ENCODE results near the gene PDE6C. TPM values are rescaled to one million over a fixed set of nuclear protein-coding genes. Genes with fewer than 3 reads are reported as not detected.
A peak's percentile ranks its signal among the peaks of the same experiment; 100 is the strongest.

The PDE6C gene
- total RNA-seq, 1 experiment from 2014 or later = not detected

DNA sequence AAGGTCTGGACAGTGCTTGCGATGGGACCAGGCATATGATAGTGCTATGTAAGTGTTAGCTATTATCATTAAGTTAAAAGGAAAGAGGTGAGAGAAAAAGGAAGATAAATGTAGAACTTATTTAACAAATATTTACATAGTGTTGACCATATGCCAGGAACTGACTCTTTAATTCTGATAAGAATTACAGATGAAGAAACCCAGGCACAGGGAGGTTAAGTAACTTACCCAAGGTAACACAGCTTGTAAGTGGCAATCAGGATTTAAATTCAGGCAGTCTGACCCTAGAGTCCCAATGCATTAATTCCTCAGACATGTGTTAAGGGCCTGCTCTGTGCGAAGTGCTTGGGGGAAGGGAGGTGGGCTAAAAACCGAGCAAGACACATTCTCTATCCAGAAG lies 34.8 kb upstream of the PDE6C start:
- BruUV-seq (replicated peaks) = no TSS peak
- Histone ChIP-seq H3K4me3 (ENCODE audit: low read depth in 2 of 2, low read length in 2 of 2) (no peak overlapping the region), H3K4me1 (ENCODE audit: control insufficient read depth, insufficient read depth, low read length) (peaks cover 25% of the 10 kb centered on the region), H3K36me3 (ENCODE audit: control insufficient read depth, insufficient read depth, low read length) (no peaks in the 10 kb centered on the region), H3K27ac (ENCODE audit: low read length) (peak overlapping the region; percentile 12; the same call in 1 of the 2 replicates), H3K9me3 (ENCODE audit: control insufficient read depth, insufficient read depth, low read depth, low read length) (peaks cover 6% of the 10 kb centered on the region; the same call in 1 of the 2 replicates), H3K27me3 (ENCODE audit: control insufficient read depth, insufficient read depth, low read length) (no peaks in the 10 kb centered on the region)
- intact Hi-C loops (cut with micrococcal nuclease; ENCODE audit: unreplicated experiment) = no loop called here
- in situ Hi-C loops (cut with HindIII; ENCODE audit: low pct_unique_long_range_greater_than_20kb, low sequenced_read_pairs) = no loop called here
- ATAC-seq (no peak), DNase-seq (ENCODE audit: low read depth, low spot score) (no peak)
- ChIA-PET POLR2A (interaction anchor here (0.6 kb wide), 1 partner anchor 1830 kb away, joined by 3 read pairs; no protein-coding TSS in a partner anchor), CTCF (interaction anchor here (0.7 kb wide), 1 partner anchor 388 kb away, joined by 3 read pairs; no protein-coding TSS in a partner anchor)
- TF ChIP-seq, protein P1, sequence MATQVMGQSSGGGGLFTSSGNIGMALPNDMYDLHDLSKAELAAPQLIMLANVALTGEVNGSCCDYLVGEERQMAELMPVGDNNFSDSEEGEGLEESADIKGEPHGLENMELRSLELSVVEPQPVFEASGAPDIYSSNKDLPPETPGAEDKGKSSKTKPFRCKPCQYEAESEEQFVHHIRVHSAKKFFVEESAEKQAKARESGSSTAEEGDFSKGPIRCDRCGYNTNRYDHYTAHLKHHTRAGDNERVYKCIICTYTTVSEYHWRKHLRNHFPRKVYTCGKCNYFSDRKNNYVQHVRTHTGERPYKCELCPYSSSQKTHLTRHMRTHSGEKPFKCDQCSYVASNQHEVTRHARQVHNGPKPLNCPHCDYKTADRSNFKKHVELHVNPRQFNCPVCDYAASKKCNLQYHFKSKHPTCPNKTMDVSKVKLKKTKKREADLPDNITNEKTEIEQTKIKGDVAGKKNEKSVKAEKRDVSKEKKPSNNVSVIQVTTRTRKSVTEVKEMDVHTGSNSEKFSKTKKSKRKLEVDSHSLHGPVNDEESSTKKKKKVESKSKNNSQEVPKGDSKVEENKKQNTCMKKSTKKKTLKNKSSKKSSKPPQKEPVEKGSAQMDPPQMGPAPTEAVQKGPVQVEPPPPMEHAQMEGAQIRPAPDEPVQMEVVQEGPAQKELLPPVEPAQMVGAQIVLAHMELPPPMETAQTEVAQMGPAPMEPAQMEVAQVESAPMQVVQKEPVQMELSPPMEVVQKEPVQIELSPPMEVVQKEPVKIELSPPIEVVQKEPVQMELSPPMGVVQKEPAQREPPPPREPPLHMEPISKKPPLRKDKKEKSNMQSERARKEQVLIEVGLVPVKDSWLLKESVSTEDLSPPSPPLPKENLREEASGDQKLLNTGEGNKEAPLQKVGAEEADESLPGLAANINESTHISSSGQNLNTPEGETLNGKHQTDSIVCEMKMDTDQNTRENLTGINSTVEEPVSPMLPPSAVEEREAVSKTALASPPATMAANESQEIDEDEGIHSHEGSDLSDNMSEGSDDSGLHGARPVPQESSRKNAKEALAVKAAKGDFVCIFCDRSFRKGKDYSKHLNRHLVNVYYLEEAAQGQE (IDR thresholded peaks at IDR 0.05; ENCODE audit: insufficient read depth in 1 of 2, low read depth in 2 of 2, low read length in 1 of 2) = no peak
- TF ChIP-seq SIN3A (IDR thresholded peaks at IDR 0.05; ENCODE audit: borderline replicate concordance, insufficient read depth, low read depth, low read length) = no peak
- no peak for TF ChIP-seq POLR2AphosphoS5 (IDR thresholded peaks at IDR 0.05; ENCODE audit: low read depth, low read length)
- TF ChIP-seq TCF7L2 (IDR thresholded peaks at IDR 0.05; ENCODE audit: low read depth, low read length) = no peak
- TF ChIP-seq, protein P2, sequence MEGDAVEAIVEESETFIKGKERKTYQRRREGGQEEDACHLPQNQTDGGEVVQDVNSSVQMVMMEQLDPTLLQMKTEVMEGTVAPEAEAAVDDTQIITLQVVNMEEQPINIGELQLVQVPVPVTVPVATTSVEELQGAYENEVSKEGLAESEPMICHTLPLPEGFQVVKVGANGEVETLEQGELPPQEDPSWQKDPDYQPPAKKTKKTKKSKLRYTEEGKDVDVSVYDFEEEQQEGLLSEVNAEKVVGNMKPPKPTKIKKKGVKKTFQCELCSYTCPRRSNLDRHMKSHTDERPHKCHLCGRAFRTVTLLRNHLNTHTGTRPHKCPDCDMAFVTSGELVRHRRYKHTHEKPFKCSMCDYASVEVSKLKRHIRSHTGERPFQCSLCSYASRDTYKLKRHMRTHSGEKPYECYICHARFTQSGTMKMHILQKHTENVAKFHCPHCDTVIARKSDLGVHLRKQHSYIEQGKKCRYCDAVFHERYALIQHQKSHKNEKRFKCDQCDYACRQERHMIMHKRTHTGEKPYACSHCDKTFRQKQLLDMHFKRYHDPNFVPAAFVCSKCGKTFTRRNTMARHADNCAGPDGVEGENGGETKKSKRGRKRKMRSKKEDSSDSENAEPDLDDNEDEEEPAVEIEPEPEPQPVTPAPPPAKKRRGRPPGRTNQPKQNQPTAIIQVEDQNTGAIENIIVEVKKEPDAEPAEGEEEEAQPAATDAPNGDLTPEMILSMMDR (IDR thresholded peaks at IDR 0.05) = no peak

GRCh38 chr10:93579089-93579488 lies 33.2 kb upstream of the PDE6C start:
- Histone ChIP-seq H3K9me3 (ENCODE audit: control insufficient read depth, insufficient read depth, low read depth, low read length) (peaks cover 6% of the 10 kb centered on the region; the same call in 1 of the 2 replicates), H3K27ac (ENCODE audit: low read length) (no peak overlapping the region), H3K27me3 (ENCODE audit: control insufficient read depth, insufficient read depth, low read length) (no peaks in the 10 kb centered on the region), H3K4me3 (ENCODE audit: low read depth in 2 of 2, low read length in 2 of 2) (no peak overlapping the region), H3K4me1 (ENCODE audit: control insufficient read depth, insufficient read depth, low read length) (peaks cover 25% of the 10 kb centered on the region), H3K36me3 (ENCODE audit: control insufficient read depth, insufficient read depth, low read length) (no peaks in the 10 kb centered on the region)
- TF ChIP-seq SIN3A (IDR thresholded peaks at IDR 0.05; ENCODE audit: borderline replicate concordance, insufficient read depth, low read depth, low read length) (no peak), POLR2AphosphoS5 (IDR thresholded peaks at IDR 0.05; ENCODE audit: low read depth, low read length) (no peak), TCF7L2 (IDR thresholded peaks at IDR 0.05; ENCODE audit: low read depth, low read length) (no peak)
- TF ChIP-seq, protein P2 (IDR thresholded peaks at IDR 0.05) = no peak
- TF ChIP-seq, protein P1 (IDR thresholded peaks at IDR 0.05; ENCODE audit: insufficient read depth in 1 of 2, low read depth in 2 of 2, low read length in 1 of 2) = no peak
- BruUV-seq (replicated peaks) = no TSS peak
- ChIA-PET CTCF (interaction anchor here (1.2 kb wide), 1 partner anchor 24 kb away, joined by 3 read pairs; no protein-coding TSS in a partner anchor), POLR2A (no interaction called here)
- intact Hi-C loops (cut with micrococcal nuclease; ENCODE audit: unreplicated experiment) (no loop called here), in situ Hi-C loops (cut with HindIII; ENCODE audit: low pct_unique_long_range_greater_than_20kb, low sequenced_read_pairs) (no loop called here)
- peak; percentile 45 for DNase-seq (ENCODE audit: low read depth, low spot score)
- ATAC-seq = peak; percentile 91

Data from Panc1 (cell line).